Measurements from ENCODE around the gene AGK.

The AGK gene

GRCh38 chr7:141551094-141551781 is at the start of gene AGK:
Gene AGK, plus strand, starts transcription at chr7:141551410. Its CDS starts 4,057 bp downstream, at chr7:141555467.
- DNase-seq: peak; percentile 71

GRCh38 chr7:141501451-141501850 is 49.8 kb upstream of the AGK start:
- DNase-seq: no peak

- peak; percentile 38 for DNase-seq
These were observed 39.9 kb upstream of the AGK start for GRCh38 chr7:141511316-141511675.

GRCh38 chr7:141511676-141512396 is 39.4 kb upstream of the AGK start:
- peak; percentile 40 for DNase-seq

- DNase-seq: no peak
These were observed 38.6 kb upstream of the AGK start for GRCh38 chr7:141512597-141512996.

- DNase-seq: no peak
These were observed 37.5 kb upstream of the AGK start for GRCh38 chr7:141513720-141514119.

GRCh38 chr7:141515941-141516340 is 35.3 kb upstream of the AGK start:
- DNase-seq: no peak

- DNase-seq: no peak
These were observed 31.6 kb upstream of the AGK start for GRCh38 chr7:141519623-141520022.

GRCh38 chr7:141522657-141523342 is 28.4 kb upstream of the AGK start:
- DNase-seq: no peak

GRCh38 chr7:141525973-141526514 is 25.2 kb upstream of the AGK start:
- DNase-seq: no peak

- DNase-seq: no peak
These were observed 24.1 kb upstream of the AGK start for GRCh38 chr7:141527076-141527475.

GRCh38 chr7:141528399-141528798 is 22.8 kb upstream of the AGK start:
- no peak for DNase-seq

GRCh38 chr7:141533149-141533949 is 17.9 kb upstream of the AGK start:
- peak; percentile 63 for DNase-seq

GRCh38 chr7:141534757-141535737 is 16.2 kb upstream of the AGK start:
- DNase-seq: no peak

GRCh38 chr7:141537906-141538305 is 13.3 kb upstream of the AGK start:
- no peak for DNase-seq

GRCh38 chr7:141541375-141541774 is 9.8 kb upstream of the AGK start:
- peak; percentile 51 for DNase-seq

GRCh38 chr7:141544831-141545230 is 6.4 kb upstream of the AGK start:
- no peak for DNase-seq

GRCh38 chr7:141549582-141549981 is 1.6 kb upstream of the AGK start:
- no peak for DNase-seq

- DNase-seq: peak; percentile 47
These were observed 670 bp upstream of the AGK start for GRCh38 chr7:141550386-141551093.

GRCh38 chr7:141551782-141552181 is 572 bp downstream of the AGK start:
- DNase-seq: no peak

- no peak for DNase-seq
These were observed 6.2 kb downstream of the AGK start for GRCh38 chr7:141557360-141557759.
